Ovary (tissue), 3 donors: ENCODE data around the gene CRKL.

Source experiments
- CTCF ChIP-seq, 3 donors: fragments of 450-650 bp in 2 of 3; fragments of 200-600 bp in 1 of 3; IDR thresholded peaks; one replicate each; pipeline versions ENCODE4 v1.5.1 to v1.8.0; 2016 to 2022; ENCODE audit warnings: antibody characterized with exemption in 3 of 3, mild to moderate bottlenecking in 1 of 3
- EP300 ChIP-seq: sonication (generic); formaldehyde crosslinking; IDR thresholded peaks from one replicate; pipeline ENCODE4 v1.6.1; 2017; ENCODE audit warnings: antibody characterized with exemption
- donor health status: DM: no; HTN: no; CAD: no.

GRCh38 chr22:20963201-20964052 is 46.2 kb downstream of the CRKL start:
- TF ChIP-seq CTCF (IDR thresholded peaks at IDR 0.05) (no peak), EP300 (no peak)
